Endometrium (tissue), 2 donors: ENCODE results near the gene TCERG1L.
"Not testable (repeated sequence)": the region's sequence is repeated elsewhere in the genome, so short reads cannot be mapped to it uniquely, and the experiment has no call there.

Experiments used
- FAIRE-seq: peaks from 2 replicates; lab custom pipeline; 2012; peaks lifted over from hg19 to GRCh38; lab: Jason Lieb, UNC
- donor health status: control.
- donor health status: control.

Gene TCERG1L

GRCh38 chr10:131184503-131184902 lies 127.0 kb downstream of the TCERG1L start:
- no peak for FAIRE-seq

DNA sequence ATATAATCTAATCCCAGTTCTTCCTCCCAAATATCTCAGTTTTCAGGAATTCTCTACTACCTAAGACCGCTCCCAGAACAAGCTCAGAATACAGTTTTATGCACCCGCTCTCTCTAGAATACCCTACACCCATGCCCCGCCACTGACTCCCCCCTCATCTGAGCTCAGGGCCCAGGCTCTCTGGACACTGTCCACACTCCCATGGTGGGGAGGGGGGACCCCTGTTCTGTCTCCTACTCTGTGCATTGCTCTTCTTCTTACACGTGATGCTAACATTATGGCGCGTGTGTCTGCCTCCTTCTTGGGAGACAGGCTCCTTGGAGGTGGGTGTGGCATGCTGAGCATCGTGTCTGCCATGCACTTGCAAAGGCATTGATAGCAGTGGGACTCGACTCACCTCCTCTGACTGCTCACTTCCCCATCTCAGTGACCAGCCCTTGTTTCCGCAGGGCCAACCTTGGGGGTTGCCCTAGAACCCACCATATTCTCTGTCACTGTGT lies 127.9 kb downstream of the TCERG1L start:
- no peak for FAIRE-seq

- no peak for FAIRE-seq
These were observed 130.1 kb downstream of the TCERG1L start for GRCh38 chr10:131181456-131181855.

DNA sequence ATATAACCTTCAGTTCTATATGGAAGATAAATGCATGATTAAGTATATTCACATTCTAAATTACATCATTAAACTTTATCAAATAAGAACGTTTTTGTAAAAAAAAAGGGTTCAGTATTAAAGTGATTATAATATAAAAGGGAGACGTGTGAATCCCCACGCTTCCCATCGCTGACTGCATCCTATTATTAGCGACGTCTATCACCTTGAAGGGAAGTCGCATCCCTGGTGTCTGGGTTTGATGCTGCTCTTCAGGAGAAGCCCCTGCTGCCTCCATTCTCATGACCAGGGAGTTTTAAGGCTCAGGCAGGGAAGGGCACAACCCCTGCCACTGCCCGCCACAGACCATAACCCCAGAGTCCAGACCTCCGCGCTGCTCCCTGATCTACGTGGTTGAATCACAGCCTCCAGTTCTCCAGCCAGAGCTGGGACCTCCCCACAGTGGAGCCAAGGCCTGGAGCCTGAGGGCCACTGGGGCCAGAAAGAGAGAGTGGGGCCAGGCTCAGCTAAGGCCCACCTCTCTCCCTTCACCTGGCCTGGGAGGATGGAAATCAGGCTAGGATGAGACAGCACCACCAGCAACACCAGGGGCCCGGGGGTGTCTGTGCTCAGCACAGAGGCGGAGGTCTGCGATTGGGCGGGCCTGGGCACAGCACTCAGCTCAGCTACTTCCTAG lies 130.6 kb downstream of the TCERG1L start:
- FAIRE-seq, result no peak

DNA sequence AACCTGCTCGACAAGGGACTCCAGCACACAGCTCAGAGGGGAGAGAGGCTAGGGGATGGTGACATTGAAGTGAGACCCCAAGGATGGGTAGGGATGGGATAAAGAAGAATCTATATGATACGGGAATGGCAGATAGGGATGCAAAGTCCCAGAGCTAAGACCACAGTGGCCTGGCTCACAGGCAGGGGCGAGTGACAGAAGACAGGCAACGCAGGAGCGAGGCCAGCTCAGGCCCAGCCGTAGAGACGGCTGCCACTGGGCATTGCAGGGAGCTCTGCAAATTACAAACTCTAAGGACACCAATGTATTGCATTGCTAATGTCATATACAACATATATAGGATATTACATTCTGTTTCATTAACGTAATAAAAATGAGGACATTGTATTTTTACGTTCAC lies 131.4 kb downstream of the TCERG1L start:
- no peak for FAIRE-seq

GRCh38 chr10:131179361-131179760 lies 132.2 kb downstream of the TCERG1L start:
- no peak for FAIRE-seq

DNA sequence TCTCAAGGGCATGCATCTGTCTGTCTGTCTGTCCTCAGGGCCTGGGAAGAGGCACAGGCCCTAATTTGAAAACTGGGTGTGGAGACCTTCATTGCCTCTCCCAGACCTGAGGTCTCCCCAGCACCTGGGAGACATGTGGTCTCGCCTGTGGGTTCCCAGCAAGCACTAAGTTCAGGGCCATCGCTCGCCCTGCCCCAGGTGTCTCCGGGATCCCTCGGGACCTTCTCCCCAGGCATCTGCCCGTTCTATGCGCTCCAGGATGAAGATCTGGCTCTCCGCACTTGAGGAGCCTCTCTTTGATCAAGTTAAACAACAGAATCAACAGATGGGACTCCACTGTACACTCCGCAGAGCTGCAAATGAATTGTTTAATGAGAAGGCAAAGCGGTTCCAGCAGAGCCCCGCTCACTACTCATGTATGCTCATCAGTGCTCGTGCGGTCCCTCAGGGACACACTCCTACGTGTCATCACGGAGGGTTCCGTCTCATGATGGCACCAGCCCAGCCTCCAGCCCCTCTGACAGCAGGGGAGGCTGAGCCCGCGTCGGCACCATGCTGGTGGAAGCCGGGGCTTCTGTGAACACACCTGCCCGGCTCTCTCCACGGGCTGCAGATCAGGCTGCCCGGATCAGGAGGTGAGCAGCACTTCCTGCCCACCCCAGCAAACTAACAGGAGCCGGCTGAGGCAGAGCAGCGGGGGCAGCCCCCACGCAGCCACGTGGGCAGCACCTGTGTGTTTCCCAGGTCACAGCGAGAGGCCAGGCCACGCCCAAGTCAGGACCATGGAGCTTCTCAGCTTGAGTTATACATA lies 132.8 kb downstream of the TCERG1L start:
- no peak for FAIRE-seq

DNA sequence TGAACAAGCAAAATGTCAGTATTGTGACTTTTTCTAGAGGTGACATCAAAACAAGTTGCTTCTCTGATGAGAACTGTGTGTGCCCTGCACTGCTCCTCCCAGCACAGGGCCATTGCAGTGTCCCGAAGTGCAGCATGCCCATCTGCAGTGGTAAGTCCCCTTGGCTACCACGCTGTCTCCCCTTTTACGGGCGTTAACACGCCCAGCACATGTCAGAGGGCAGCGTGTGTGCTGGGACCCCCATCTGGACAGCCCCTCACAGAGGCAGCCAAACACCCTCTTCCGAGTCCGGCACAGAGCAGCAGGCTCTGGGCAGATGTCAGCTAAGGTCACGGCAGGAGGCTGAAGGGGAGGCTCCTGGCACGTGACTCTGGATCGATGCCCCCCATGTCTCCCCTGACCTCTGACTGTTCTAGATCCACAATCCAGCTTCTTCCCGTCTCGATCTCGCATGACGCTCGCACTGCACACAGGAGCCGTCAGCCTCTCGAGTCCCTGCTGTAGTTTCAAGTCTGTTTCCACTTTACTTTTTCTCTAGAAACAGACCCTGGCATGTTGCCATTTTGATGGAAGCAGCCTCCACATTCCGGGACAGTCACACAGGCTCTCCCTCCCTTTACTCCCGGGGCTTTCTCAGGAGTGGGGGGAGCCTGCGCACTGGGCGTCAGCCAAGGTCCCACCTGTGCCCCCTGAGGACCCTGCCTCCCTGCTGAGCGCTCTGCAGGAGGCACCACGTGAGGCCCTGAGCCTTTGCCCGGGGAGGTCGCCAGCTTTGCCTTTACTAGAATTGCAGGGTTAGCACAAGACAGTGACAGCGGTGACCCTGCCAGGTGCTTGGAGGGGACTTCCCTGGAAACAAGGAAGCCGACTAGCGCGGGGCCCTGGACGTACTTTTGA lies 133.8 kb downstream of the TCERG1L start:
- FAIRE-seq, result no peak

DNA sequence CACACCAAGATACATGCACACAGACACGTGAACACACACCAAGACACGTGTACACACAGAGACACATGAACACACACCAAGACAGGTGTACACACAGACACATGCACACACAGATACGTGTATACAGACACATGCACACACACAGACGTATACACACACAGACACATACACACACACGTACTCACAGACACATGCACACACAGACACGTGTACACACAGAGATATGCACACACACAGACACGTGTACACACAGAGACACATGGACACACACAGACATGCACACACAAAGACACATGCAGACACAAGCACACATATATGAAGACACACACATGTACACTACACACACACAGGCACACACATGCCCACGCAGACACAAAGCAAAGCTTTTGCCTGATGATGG lies 134.6 kb downstream of the TCERG1L start:
- no peak for FAIRE-seq

- FAIRE-seq, result not testable (repeated sequence)
These were observed 135.2 kb downstream of the TCERG1L start for GRCh38 chr10:131176324-131176723.

GRCh38 chr10:131175891-131176290 lies 135.6 kb downstream of the TCERG1L start:
- FAIRE-seq, result no peak

DNA sequence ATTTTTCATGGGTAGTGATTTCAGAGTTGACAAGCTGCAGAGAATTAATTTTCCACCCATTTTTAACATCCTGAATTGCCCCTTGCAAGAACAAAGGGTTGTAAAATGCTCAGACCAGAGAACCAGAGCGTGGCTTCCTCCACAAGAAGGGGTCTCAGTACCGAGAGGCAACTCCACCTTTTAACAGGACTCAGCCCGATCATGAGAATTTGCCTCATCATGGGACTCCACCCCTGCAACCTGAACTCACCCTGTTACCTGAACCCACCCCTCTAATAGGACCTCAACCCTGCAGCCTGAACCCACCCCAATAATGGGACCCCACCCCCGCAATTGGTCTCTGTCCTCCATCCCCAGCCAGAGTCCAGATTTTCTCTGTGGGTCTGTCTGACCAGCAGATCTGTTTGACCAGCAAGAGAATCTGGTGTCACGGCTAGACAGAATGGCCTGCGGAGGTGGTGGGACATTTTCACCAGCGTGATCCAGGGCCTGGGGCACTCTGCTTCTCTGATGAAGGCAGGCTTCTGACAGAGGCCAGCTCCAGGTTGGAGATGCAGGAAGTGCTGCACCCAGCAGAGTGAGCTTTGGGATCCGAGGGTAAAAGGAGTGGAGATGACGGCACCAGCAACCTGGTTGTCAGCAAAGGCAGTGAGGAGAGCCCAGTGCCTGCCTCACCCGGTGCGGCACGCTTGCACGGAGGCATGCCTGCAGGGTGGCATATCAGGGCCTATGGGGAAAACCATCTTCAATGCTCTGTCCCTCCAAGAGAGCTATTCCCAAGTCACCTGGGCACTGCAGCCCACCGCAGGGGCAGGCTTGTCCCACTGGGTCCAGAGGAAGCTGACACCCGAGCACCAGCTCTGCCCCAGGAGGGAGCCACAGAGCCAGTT lies 136.6 kb downstream of the TCERG1L start:
- no peak for FAIRE-seq

- no peak for FAIRE-seq
These were observed 137.3 kb downstream of the TCERG1L start for GRCh38 chr10:131174211-131174565.

DNA sequence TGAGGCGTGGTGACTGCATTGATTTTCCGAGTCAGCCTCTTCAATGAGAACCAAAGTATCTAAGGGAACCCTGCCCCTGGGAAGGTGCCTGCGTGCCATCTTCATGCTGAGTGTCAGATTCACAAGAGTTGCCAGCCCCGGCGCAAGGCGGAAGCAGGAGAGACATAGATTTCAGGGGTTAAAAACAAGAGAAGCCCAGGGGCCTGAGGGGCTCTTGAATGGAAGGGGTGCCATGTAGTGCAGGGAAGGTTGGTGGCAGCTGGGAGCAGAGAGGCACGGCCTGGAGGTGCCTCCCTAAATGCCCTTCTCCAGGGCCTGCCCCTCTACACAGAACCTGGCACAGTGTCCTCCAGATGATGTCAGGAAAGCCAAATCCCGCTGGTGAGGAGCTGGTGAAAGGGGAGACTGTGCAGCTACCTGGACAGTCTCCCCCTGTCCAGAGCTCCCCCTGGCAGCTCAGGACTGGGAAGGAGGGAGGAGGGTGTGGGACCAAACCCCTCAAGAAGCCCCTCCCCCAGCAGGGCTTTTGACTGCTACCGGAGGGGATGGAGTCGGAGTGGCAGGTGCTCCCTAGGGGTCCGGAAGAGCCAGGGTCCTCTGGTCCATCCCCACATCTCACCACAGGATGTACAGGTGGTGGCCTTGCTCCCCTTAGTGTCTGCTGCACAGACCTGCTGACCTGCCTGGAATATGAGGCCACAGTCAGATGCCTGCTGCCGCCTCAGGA lies 137.9 kb downstream of the TCERG1L start:
- no peak for FAIRE-seq

DNA sequence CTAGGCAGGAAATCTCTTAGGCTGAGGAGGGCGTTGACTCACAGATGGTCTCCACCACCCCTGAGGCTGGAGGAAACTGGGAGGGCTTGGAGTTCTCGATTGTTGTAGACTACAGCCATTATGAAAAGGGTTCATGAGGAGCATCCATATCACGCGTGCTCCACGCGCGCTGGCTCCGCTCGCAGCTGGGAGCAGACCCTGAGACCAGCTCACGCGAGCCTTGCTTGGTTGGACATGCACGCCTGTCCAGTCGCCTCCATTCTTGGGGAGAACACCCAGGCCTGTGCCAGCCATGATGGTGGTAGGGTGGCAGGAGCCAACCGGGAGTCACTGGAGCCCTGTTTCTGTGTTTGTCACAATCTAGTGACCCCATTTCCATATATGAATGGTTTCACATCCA lies 139.1 kb downstream of the TCERG1L start:
- FAIRE-seq, result no peak

DNA sequence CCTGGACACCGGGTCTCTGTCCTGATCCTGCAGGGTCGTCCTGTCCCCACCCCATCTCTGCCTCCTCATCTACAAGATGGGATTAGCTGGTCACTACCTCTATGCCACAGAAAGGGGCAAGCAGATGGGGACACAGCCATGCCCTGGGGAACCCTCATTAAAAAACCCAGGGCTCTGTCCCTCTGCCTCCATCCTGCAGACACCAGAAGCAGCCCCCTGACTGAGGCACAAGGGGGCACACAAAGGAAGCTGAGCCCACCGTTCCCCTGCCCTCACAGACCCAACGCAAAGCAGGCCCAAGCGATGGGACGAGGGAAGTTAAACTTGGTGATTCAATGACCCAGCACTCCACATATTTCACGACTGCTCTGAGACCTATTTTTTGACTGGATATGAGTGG lies 142.4 kb downstream of the TCERG1L start:
- FAIRE-seq, result no peak

DNA sequence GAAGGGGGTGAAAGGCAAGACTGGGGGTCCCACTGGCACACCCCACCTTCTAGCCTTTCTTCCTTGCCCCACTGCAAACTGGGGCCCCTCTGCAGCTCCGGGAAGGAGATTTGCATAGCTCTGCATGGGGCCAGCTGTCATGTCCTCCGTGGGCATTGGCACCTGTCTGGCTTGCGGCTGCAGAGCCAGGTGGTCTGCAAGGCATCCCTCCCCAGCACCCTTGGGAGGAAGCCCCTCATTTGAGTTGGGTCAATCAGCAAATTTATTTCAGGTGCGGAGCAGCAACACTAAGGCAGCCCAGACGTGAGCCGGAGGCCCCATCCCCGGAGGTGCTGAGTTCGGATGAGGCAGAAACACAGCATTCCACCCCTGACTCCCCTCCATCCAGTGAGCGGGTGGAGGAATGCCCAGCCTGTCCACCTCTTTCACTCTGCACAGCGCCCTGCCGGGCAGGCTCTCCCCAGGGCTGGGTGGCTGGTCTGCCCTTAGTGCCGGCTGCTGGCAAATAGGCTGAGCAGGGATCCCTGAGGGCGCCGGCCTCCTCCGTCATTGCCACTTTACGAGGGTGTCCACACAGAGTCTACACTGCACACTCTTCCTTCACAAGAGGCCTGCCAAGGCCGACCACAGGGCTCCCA lies 143.2 kb downstream of the TCERG1L start:
- no peak for FAIRE-seq

GRCh38 chr10:131167036-131167860 lies 144.3 kb downstream of the TCERG1L start:
- no peak for FAIRE-seq

- FAIRE-seq, result no peak
These were observed 145.0 kb downstream of the TCERG1L start for GRCh38 chr10:131166486-131166885.
